OCI-LY1 (cell line): ENCODE data around the gene CLIC4.

Experiments used
- H2AFZ ChIP-seq: fragments of 200-600 bp; sonication (generic), shearing (Covaris generic); 2 replicates; pipeline ENCODE4 v1.6.0; 2014; ENCODE audit warnings: antibody characterized with exemption, mild to moderate bottlenecking, low read length
- H3F3A ChIP-seq: fragments of 200-600 bp; sonication (generic), shearing (Covaris generic); 2 replicates; pipeline ENCODE4 v1.6.0; 2014; ENCODE audit warnings: mild to moderate bottlenecking, antibody characterized with exemption, low read length, moderate library complexity; ENCODE audit not compliant: insufficient read depth
- H3K27ac ChIP-seq: fragments of 200-600 bp; sonication (generic); 2 replicates; pipeline ENCODE4 v1.5.1; 2014; ENCODE audit warnings: low read length, mixed run types, mild to moderate bottlenecking, low read depth; ENCODE audit not compliant: poor library complexity, severe bottlenecking
- H3K27me3 ChIP-seq: fragments of 200-600 bp; sonication (generic); 2 replicates; pipeline ENCODE4 v1.6.0; 2014; ENCODE audit warnings: antibody characterized with exemption, mild to moderate bottlenecking, low read length, moderate library complexity; ENCODE audit not compliant: insufficient read depth
- H3K36me3 ChIP-seq: fragments of 200-600 bp; sonication (generic); 2 replicates; pipeline ENCODE4 v1.6.1; 2014; ENCODE audit warnings: mild to moderate bottlenecking, antibody characterized with exemption, low read length, moderate library complexity, mixed read lengths; ENCODE audit not compliant: insufficient read depth
- H3K4me1 ChIP-seq: fragments of 200-600 bp; sonication (generic); 2 replicates; pipeline ENCODE4 v1.5.1; 2014; ENCODE audit warnings: mild to moderate bottlenecking, low read length, moderate library complexity; ENCODE audit not compliant: insufficient read depth, severe bottlenecking
- H3K4me2 ChIP-seq: fragments of 200-600 bp; sonication (generic), shearing (Covaris generic); 2 replicates; pipeline ENCODE4 v1.6.1; 2014; ENCODE audit warnings: low read length
- H3K4me3 ChIP-seq: fragments of 200-600 bp; sonication (generic); 2 replicates; pipeline ENCODE4 v1.5.1; 2014; ENCODE audit warnings: low read length, low read depth, mild to moderate bottlenecking, mixed read lengths; ENCODE audit not compliant: poor library complexity, severe bottlenecking
- H3K79me2 ChIP-seq: fragments of 200-600 bp; shearing (Covaris generic); 2 replicates; pipeline ENCODE4 v1.6.1; 2016; ENCODE audit warnings: mixed run types, low read length, mixed read lengths; ENCODE audit not compliant: insufficient read depth
- H3K9ac ChIP-seq: fragments of 200-600 bp; sonication (generic), shearing (Covaris generic); 2 replicates; pipeline ENCODE4 v1.6.1; 2014; ENCODE audit warnings: mild to moderate bottlenecking, low read length, mixed read lengths
- H3K9me2 ChIP-seq: fragments of 200-600 bp; sonication (generic), shearing (Covaris generic); 2 replicates; pipeline ENCODE4 v1.6.1; 2014; ENCODE audit warnings: low read depth, mild to moderate bottlenecking, low read length, mixed read lengths
- H3K9me3 ChIP-seq: fragments of 200-600 bp; shearing (Covaris generic); 2 replicates; pipeline ENCODE4 v1.6.1; 2014; ENCODE audit warnings: low read length, mixed read lengths
- H4K20me1 ChIP-seq: fragments of 200-600 bp; sonication (generic), shearing (Covaris generic); 2 replicates; pipeline ENCODE4 v1.6.0; 2016; ENCODE audit warnings: mild to moderate bottlenecking, low read length; ENCODE audit not compliant: insufficient read depth
- CTCF ChIP-seq: fragments of 200-600 bp; sonication (generic), shearing (Covaris generic); IDR thresholded peaks from 2 replicates; pipeline ENCODE4 v1.5.1; 2017; ENCODE audit warnings: mild to moderate bottlenecking, antibody characterized with exemption, low read length, moderate library complexity, mixed read lengths
- EZH2 ChIP-seq: fragments of 200-600 bp; sonication (generic), shearing (Covaris generic); IDR thresholded peaks from 2 replicates; pipeline ENCODE4 v1.8.0; 2017; ENCODE audit warnings: borderline replicate concordance, mixed run types, mild to moderate bottlenecking, antibody characterized with exemption, low read length, moderate library complexity, mixed read lengths

CLIC4 gene

DNA sequence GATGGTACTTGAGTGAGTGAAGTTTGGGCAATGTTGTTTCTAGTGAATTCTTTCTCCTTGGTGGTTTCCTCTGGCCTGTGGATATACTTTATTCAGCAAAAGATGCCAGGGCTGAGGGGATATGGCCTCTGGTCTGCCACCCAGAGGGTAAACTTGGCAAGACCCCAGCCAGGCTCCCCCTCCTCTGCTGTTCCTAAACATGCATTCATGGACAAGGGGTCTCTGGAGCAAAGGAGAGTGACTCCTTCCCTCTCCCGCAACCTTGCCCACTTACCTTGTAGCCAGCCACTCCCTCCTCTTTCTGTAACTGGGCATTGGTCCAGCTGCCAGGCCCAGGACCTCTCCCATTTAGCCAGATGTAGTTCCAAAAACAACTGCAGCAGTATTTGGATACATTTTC, 141.0 kb downstream of the CLIC4 start:
- Histone ChIP-seq H2AFZ (no peak overlapping the region), H3K36me3 (no peaks in the 10 kb centered on the region; the same call in 1 of the 2 replicates), H3K79me2 (no peaks in the 10 kb centered on the region), H3K9ac (no peak overlapping the region), H4K20me1 (no peaks in the 10 kb centered on the region), H3F3A (no peaks in the 10 kb centered on the region), H3K4me1 (no peaks in the 10 kb centered on the region), H3K27ac (no peak overlapping the region), H3K9me3 (no peaks in the 10 kb centered on the region), H3K9me2 (no peaks in the 10 kb centered on the region), H3K27me3 (peaks cover 4% of the 10 kb centered on the region; the same call in 1 of the 2 replicates), H3K4me3 (no peak overlapping the region), H3K4me2 (no peak overlapping the region)
- TF ChIP-seq CTCF: no peak
- TF ChIP-seq EZH2: no peak

DNA sequence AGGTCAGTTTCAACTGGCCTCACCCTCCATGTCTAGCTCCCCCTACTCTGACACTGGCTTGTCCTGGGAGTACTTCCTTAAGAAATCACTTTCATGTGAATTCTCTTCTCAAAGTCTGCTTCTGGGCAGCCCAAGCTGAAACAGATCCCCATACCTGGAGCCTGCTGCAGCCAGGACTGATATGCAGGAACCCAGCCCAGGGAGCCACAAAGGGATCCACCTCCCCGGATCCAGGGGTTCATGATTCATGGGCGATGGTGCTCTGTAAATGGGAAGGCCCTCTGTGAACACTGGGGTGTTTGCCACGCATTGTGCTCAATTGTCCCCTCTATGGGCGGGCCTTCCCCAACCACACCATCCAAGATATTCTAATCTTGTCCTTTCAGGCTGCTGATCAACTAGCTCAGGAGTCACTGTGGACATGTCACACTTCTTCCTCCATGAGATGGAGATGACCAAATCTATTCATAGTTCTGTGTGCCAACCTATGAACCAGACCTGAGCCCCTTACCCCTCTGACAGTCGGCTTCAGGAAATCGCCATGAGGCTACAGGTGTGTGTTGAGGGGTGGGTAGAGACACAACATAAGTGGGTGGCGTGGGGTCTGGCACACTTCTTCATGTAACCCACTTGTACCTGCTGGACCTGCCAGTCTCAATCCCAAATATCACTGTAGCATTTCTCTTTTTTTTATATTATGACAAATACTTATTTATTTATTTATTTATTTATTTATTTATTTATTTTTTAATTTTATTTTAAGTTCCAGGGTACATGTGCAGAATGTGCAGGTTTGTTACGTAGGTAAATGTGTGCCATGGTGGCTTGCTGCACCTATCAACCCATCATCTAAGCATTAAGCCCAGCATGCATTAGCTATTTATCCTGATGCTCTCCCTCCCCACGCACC, 143.1 kb downstream of the CLIC4 start:
- TF ChIP-seq EZH2: no peak
- TF ChIP-seq CTCF: no peak

DNA sequence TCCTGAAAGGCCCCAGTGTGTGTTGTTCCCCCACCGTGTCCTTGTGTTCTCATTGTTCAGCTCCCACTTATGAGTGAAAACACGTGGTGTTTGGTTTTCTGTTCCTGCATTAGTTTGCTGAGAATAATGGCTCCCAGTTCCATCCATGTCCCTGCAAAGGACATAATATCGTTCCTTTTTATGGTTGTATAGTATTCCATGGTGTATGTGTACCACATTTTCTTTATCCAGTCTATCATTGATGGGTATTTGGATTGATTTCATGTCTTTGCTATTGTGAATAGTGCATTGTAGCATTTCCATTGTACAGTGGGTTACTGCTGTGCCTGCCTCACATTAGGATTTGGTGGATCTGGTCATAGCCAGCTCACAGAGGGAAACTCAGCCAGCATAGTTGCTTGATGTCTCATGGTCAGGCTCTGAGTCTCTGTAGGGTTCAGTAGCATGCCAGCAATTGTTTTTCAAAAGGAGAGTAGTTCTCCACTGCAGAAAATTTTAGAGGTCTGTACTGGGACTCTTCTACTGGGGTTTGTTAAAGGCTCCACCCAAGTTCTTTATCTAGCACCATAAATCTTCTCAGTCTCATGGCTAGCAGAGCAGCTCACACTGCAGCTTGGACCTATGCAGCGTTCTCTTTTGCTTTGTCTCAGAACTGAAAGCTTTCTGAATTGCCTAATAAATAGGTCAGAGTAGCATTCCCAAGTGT, 143.9 kb downstream of the CLIC4 start:
- H3K4me1 ChIP-seq: no peaks in the 10 kb centered on the region
- H3K36me3 ChIP-seq: no peaks in the 10 kb centered on the region
- no peak overlapping the region for H3K4me2 ChIP-seq
- no peaks in the 10 kb centered on the region for H3K9me3 ChIP-seq
- H3K27me3 ChIP-seq: peaks cover 8% of the 10 kb centered on the region; the same call in 1 of the 2 replicates
- H2AFZ ChIP-seq: no peak overlapping the region
- H3K4me3 ChIP-seq: no peak overlapping the region
- H3K9me2 ChIP-seq: no peaks in the 10 kb centered on the region
- no peaks in the 10 kb centered on the region for H3K79me2 ChIP-seq
- no peak for TF ChIP-seq EZH2
- TF ChIP-seq CTCF: no peak
- no peaks in the 10 kb centered on the region for H3F3A ChIP-seq
- H3K27ac ChIP-seq: no peak overlapping the region
- H4K20me1 ChIP-seq: no peaks in the 10 kb centered on the region
- no peak overlapping the region for H3K9ac ChIP-seq

More for the DNA sequence above, 143.1 kb downstream of the CLIC4 start:
- Histone ChIP-seq H3K79me2 (no peaks in the 10 kb centered on the region), H3K9me2 (no peaks in the 10 kb centered on the region), H3K9ac (no peak overlapping the region), H2AFZ (no peak overlapping the region), H3K4me1 (no peaks in the 10 kb centered on the region), H3K4me2 (no peak overlapping the region), H4K20me1 (no peaks in the 10 kb centered on the region), H3K27me3 (peaks cover 8% of the 10 kb centered on the region; the same call in 1 of the 2 replicates), H3F3A (no peaks in the 10 kb centered on the region), H3K36me3 (no peaks in the 10 kb centered on the region; the same call in 1 of the 2 replicates), H3K4me3 (no peak overlapping the region), H3K27ac (no peak overlapping the region), H3K9me3 (no peaks in the 10 kb centered on the region)
